DMS79 treated with DMSO at 0.1 percent for 48 hours (cell line): ENCODE results near the gene ATXN7L3.
"Not testable (repeated sequence)": the region's sequence is repeated elsewhere in the genome, so short reads cannot be mapped to it uniquely, and the experiment has no call there.

Experiments used
- DNase-seq: peaks from one replicate; lab custom pipeline; 2025; lab: John Stamatoyannopoulos, UW

ATXN7L3 gene

GRCh38 chr17:44174427-44174826 is 25.3 kb downstream of the ATXN7L3 start:
- DNase-seq = no peak

- DNase-seq = no peak
These were observed 27.7 kb downstream of the ATXN7L3 start for GRCh38 chr17:44171931-44172455.

GRCh38 chr17:44170499-44171201 is 29.0 kb downstream of the ATXN7L3 start, which contains the start of gene ASB16:
ASB16 (plus strand) TSS chr17:44170704; CDS start chr17:44170790, 86 bp downstream.
- DNase-seq = no peak

- no peak for DNase-seq
These were observed 29.6 kb downstream of the ATXN7L3 start for GRCh38 chr17:44170135-44170498.

- DNase-seq = no peak
These were observed 32.4 kb downstream of the ATXN7L3 start for GRCh38 chr17:44167181-44167861.

GRCh38 chr17:44164476-44164875 is 35.2 kb downstream of the ATXN7L3 start:
- no peak for DNase-seq

GRCh38 chr17:44159519-44160210 is 40.0 kb downstream of the ATXN7L3 start:
- DNase-seq = no peak

GRCh38 chr17:44155488-44155887 is 44.2 kb downstream of the ATXN7L3 start:
- no peak for DNase-seq

- no peak for DNase-seq
These were observed 46.8 kb downstream of the ATXN7L3 start for GRCh38 chr17:44152875-44153274.

- DNase-seq = no peak
These were observed 49.8 kb downstream of the ATXN7L3 start for GRCh38 chr17:44149750-44150329.

GRCh38 chr17:44149066-44149465 is 50.6 kb downstream of the ATXN7L3 start:
- DNase-seq = not testable (repeated sequence)

- no peak for DNase-seq
These were observed 51.9 kb downstream of the ATXN7L3 start for GRCh38 chr17:44147812-44148211.

- DNase-seq = no peak
These were observed 53.0 kb downstream of the ATXN7L3 start for GRCh38 chr17:44146375-44147346.

GRCh38 chr17:44144966-44145739 is 54.5 kb downstream of the ATXN7L3 start:
- DNase-seq = no peak

- DNase-seq = not testable (repeated sequence)
These were observed 55.8 kb downstream of the ATXN7L3 start for GRCh38 chr17:44143921-44144320.
